Measurements from ENCODE around the gene TTPAL.

DNA sequence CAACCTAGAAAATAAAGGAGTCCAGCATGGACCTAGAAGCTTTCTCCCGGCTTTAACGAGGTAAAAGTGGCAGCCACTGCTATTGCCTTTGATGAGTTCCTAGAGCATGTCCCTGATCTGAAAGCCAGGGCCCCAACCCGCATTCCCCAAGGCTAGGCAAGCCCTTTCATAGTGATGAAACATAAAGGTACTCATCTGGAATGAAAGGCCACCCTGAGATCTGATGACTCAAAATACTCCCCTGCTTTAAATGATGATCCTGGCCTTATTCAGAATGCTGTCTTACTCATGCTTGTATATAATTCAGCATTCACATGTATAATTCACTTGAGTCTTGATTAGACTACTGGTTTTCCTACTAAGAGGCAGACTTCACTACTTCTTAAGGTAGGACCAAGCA is 21.3 kb downstream of the TTPAL start:
- TF ChIP-seq CTCF (IDR thresholded peaks at IDR 0.05; ENCODE audit: extremely low read depth in 1 of 2, insufficient read depth in 1 of 2, low read depth in 1 of 2, low read length in 2 of 2) (no peak), POLR2A (IDR thresholded peaks at IDR 0.05; ENCODE audit: low read depth, low read length) (no peak)

All from endothelial cell of umbilical vein (primary cell).